Upper lobe of right lung (tissue), 1 donor: ENCODE measurements around the gene RPP40. TPM values are rescaled to one million over a fixed set of nuclear protein-coding genes. Genes with fewer than 3 reads are reported as not detected.
"Not testable (repeated sequence)": the region's sequence is repeated elsewhere in the genome, so short reads cannot be mapped to it uniquely, and the experiment has no call there.

Experiments used
- ATAC-seq: fragments of 200-7000 bp; cut with Tn5 transposase; one replicate; pipeline ENCODE4 v1.9.1; 2020; ENCODE audit warnings: mild to moderate bottlenecking, moderate library complexity
- DNase-seq: peaks from one replicate; pipeline ENCODE4 v3.0.0-alpha.2; 2020
- H3K27ac ChIP-seq: fragments of 200-600 bp; one replicate; pipeline ENCODE4 v1.8.0; 2022
- H3K27me3 ChIP-seq: fragments of 200-600 bp; one replicate; pipeline ENCODE4 v1.8.0; 2022; ENCODE audit warnings: mild to moderate bottlenecking
- H3K36me3 ChIP-seq: fragments of 200-600 bp; one replicate; pipeline ENCODE4 v1.8.0; 2022
- H3K4me1 ChIP-seq: fragments of 200-600 bp; one replicate; pipeline ENCODE4 v1.8.0; 2022
- H3K4me3 ChIP-seq: fragments of 200-600 bp; one replicate; pipeline ENCODE4 v1.8.0; 2022; ENCODE audit warnings: mild to moderate bottlenecking
- H3K9me3 ChIP-seq: fragments of 200-600 bp; one replicate; pipeline ENCODE4 v1.8.0; 2022
- intact Hi-C: fragments of 100-400 bp; cut with DNase I; formaldehyde crosslinking; loops from one replicate; pipeline ENCODE4 v1.11.0; 2022
- total RNA-seq: library from RNA; stranded (reverse); fragmentation: NEBNext Ultra II Directional; extraction: Animal tissue kit (Norgen Biotek cat#: 25700); gene quantifications from one replicate; pipeline ENCODE4 v1.2.1, GENCODE V29; 2021
- TF ChIP-seq, protein P1 (sequence below): fragments of 200-600 bp; IDR thresholded peaks from one replicate; pipeline ENCODE4 v1.8.0; 2022; ENCODE audit warnings: antibody characterized with exemption
- donor health status: DM: no; HTN: yes; CAD: no; lungs with severe emphysema.

Gene RPP40
- total RNA-seq, 1 donor from 2014 or later = 5.2 TPM

DNA sequence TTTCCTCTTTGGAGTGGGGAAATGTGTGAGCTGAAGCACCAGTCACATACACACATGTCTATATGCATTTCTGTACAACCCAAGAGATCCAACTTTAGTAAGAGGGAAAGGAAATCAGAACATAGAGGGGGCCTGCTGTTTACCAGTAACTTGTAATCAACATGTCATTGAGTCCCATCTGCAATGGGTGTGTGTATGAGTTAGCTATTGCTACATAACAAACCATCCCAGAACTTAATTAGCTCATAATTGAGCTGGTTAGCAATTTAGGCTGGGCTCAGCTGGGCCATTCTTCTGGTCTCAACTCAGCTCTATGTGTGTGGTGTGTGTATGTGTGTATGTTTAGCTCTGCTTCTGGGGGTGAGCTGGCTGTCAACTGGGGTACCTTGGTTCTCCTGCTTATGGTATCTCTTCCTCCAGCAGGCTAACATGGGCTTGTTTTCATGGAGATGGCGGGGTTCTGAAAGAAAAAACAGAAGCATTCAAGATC lies 10.3 kb upstream of the RPP40 start:
- no peak for ATAC-seq
- Histone ChIP-seq H3K27me3 (no peaks in the 10 kb centered on the region), H3K36me3 (no peaks in the 10 kb centered on the region), H3K4me3 (no peak overlapping the region), H3K4me1 (no peaks in the 10 kb centered on the region), H3K9me3 (peaks cover 5% of the 10 kb centered on the region), H3K27ac (no peak overlapping the region)
- TF ChIP-seq, protein P1, sequence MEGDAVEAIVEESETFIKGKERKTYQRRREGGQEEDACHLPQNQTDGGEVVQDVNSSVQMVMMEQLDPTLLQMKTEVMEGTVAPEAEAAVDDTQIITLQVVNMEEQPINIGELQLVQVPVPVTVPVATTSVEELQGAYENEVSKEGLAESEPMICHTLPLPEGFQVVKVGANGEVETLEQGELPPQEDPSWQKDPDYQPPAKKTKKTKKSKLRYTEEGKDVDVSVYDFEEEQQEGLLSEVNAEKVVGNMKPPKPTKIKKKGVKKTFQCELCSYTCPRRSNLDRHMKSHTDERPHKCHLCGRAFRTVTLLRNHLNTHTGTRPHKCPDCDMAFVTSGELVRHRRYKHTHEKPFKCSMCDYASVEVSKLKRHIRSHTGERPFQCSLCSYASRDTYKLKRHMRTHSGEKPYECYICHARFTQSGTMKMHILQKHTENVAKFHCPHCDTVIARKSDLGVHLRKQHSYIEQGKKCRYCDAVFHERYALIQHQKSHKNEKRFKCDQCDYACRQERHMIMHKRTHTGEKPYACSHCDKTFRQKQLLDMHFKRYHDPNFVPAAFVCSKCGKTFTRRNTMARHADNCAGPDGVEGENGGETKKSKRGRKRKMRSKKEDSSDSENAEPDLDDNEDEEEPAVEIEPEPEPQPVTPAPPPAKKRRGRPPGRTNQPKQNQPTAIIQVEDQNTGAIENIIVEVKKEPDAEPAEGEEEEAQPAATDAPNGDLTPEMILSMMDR = no peak
- intact Hi-C loops = no loop called here
- no peak for DNase-seq

DNA sequence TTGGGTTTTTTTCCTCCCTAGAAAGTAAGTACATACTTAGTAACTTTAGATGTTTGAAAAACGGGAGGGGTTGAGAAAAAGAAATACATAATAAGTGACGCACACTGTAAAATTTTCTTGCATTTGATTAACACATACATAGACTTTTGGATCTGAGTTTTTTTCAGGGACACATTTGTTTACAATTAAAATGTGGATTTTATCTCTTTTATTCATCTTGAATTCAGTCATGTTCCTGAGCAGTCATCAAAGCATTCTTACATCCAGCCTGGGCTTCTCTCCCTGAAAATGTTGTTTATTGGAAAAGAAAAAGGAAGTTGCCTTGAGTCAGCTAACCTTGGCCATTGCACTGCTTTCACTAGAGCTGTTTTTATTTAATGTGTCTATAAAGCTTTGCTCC lies 8.7 kb upstream of the RPP40 start:
- no peak for DNase-seq
- intact Hi-C loops = no loop called here

GRCh38 chr6:5011346-5011745 lies 7.5 kb upstream of the RPP40 start:
- no peak overlapping the region for H3K27ac ChIP-seq
- no peak for ATAC-seq
- no peak for DNase-seq
- intact Hi-C loops = no loop called here
- H3K4me3 ChIP-seq = no peak overlapping the region
- H3K9me3 ChIP-seq = peaks cover 5% of the 10 kb centered on the region
- no peaks in the 10 kb centered on the region for H3K36me3 ChIP-seq
- no peaks in the 10 kb centered on the region for H3K27me3 ChIP-seq
- TF ChIP-seq, protein P1 = no peak
- H3K4me1 ChIP-seq = no peaks in the 10 kb centered on the region

More for the DNA sequence above, 8.7 kb upstream of the RPP40 start:
- no peak for ATAC-seq
- H3K36me3 ChIP-seq = no peaks in the 10 kb centered on the region
- H3K9me3 ChIP-seq = peaks cover 5% of the 10 kb centered on the region
- no peaks in the 10 kb centered on the region for H3K4me1 ChIP-seq
- TF ChIP-seq, protein P1 = no peak
- H3K27ac ChIP-seq = no peak overlapping the region
- H3K4me3 ChIP-seq = no peak overlapping the region
- no peaks in the 10 kb centered on the region for H3K27me3 ChIP-seq

DNA sequence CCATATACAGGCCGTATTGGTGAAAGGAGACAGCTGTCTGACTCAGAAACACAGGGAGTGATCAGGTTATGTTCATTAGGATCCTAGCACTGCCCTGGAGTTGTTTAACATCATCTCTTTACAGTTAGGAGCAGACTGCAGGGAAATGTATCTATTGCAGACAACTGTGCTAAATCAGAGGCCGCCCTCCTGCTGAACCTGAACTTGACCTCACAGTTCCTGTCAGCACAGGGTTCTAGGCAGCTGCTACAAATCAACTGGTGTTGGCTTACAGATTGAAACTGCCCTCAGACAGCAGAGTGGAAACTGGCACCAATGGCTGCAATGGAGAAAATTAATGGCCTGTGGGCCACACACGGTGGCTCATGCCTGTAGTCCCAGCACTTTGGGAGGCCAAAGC lies 3.7 kb upstream of the RPP40 start:
- Histone ChIP-seq H3K4me1 (peaks cover 5% of the 10 kb centered on the region), H3K27ac (no peak overlapping the region), H3K27me3 (no peaks in the 10 kb centered on the region), H3K4me3 (no peak overlapping the region), H3K9me3 (no peaks in the 10 kb centered on the region), H3K36me3 (no peaks in the 10 kb centered on the region)
- intact Hi-C loops = no loop called here
- ATAC-seq = no peak
- DNase-seq = no peak
- TF ChIP-seq, protein P1 = no peak

DNA sequence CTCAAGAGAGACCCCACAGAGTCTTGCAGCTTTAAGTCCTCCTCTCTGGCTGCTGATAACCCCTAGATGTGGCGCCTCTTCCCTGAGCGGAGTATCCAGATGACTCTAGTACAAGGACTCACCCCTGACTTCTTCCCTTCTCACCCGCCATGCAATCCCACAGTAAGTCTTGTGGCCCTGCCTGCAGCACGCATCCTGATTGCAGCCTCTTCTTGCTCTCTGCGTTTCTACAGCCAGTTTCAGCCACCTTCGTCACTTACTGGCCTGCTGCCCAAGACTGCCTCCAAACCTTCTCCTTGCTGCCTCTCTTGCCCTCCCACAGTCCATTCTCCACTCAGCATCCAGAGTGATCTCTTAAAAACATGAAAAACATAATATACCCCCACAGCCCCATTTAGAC lies 2.4 kb upstream of the RPP40 start:
- intact Hi-C loops = no loop called here
- H3K36me3 ChIP-seq = no peaks in the 10 kb centered on the region
- ATAC-seq (no peak), DNase-seq (no peak)
- H3K9me3 ChIP-seq = no peaks in the 10 kb centered on the region
- no peak overlapping the region for H3K4me3 ChIP-seq
- no peaks in the 10 kb centered on the region for H3K27me3 ChIP-seq
- peaks cover 5% of the 10 kb centered on the region for H3K4me1 ChIP-seq
- no peak overlapping the region for H3K27ac ChIP-seq
- TF ChIP-seq, protein P1 = no peak

DNA sequence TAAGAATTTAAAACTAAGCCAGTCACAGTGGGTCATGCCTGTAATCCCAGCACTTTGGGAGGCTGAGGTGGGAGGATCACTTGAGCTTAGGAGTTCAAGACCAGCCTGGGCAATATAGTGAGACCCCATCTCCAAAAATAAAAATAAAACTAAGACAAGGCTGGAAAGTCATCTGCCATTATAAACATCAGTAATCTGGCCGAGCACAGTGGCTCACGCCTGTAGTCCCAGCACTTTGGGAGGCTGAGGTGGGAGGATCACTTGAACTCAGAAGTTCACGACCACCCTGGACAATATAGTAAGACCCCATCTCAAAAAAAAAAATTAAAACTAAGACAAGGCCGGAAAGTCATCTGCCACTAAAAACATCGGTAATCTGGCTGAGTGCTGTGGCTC lies 1.2 kb upstream of the RPP40 start:
- H3K9me3 ChIP-seq, H3K27me3 ChIP-seq, H3K4me1 ChIP-seq, ATAC-seq, intact Hi-C loops, DNase-seq, H3K27ac ChIP-seq, H3K4me3 ChIP-seq, H3K36me3 ChIP-seq: not testable (repeated sequence)
